Measurements from ENCODE around the gene FCER1G. TPM values are rescaled to one million over a fixed set of nuclear protein-coding genes. Genes with fewer than 3 reads are reported as not detected.
A peak's percentile ranks its signal among the peaks of the same experiment; 100 is the strongest.

The FCER1G gene
- total RNA-seq, 1 experiment from 2014 or later: 0.77 TPM

GRCh38 chr1:161258439-161259344 is 43.6 kb downstream of the FCER1G start, which contains the start of gene PCP4L1:
PCP4L1 (plus strand) TSS chr1:161258745; CDS start chr1:161258975, 230 bp downstream.
- ChIA-PET CTCF (no interaction called here), POLR2A (interaction anchor here (0.6 kb wide), 1 partner anchor 9 kb away, joined by 6 read pairs; no protein-coding TSS in a partner anchor)
- no peak for TF ChIP-seq SIN3A (IDR thresholded peaks at IDR 0.05; ENCODE audit: borderline replicate concordance, insufficient read depth, low read depth, low read length)
- no peak for TF ChIP-seq CTCF (IDR thresholded peaks at IDR 0.05)
- H3K36me3 ChIP-seq (ENCODE audit: control insufficient read depth, insufficient read depth, low read length): no peaks in the 10 kb centered on the region
- BruUV-seq (replicated peaks): no TSS peak
- in situ Hi-C loops (cut with HindIII; ENCODE audit: low pct_unique_long_range_greater_than_20kb, low sequenced_read_pairs): no loop called here
- peak within 1 kb of the TSS; percentile 45 to 57 for H3K4me3 ChIP-seq (ENCODE audit: low read depth in 2 of 2, low read length in 2 of 2)
- no peaks in the 10 kb centered on the region; the same call in 1 of the 2 replicates for H3K4me1 ChIP-seq (ENCODE audit: control insufficient read depth, insufficient read depth, low read length)
- H3K9me3 ChIP-seq (ENCODE audit: control insufficient read depth, insufficient read depth, low read depth, low read length): no peaks in the 10 kb centered on the region; the same call in 1 of the 2 replicates
- ATAC-seq: peak; percentile 93
- intact Hi-C loops (cut with micrococcal nuclease; ENCODE audit: unreplicated experiment): no loop called here
- no peak for DNase-seq (ENCODE audit: low read depth, low spot score)
- no peak within 1 kb of the TSS for H3K27ac ChIP-seq (ENCODE audit: low read length)
- H3K27me3 ChIP-seq (ENCODE audit: control insufficient read depth, insufficient read depth, low read length): peaks cover 22% of the 10 kb centered on the region

GRCh38 chr1:161259345-161259702 is 44.2 kb downstream of the FCER1G start:
- intact Hi-C loops (cut with micrococcal nuclease; ENCODE audit: unreplicated experiment): no loop called here
- in situ Hi-C loops (cut with HindIII; ENCODE audit: low pct_unique_long_range_greater_than_20kb, low sequenced_read_pairs): no loop called here
- POLR2A ChIA-PET: no interaction called here

GRCh38 chr1:161259765-161260164 is 44.7 kb downstream of the FCER1G start:
- ChIA-PET POLR2A (no interaction called here), CTCF (no interaction called here)
- no TSS peak for BruUV-seq (replicated peaks)
- no peak for DNase-seq (ENCODE audit: low read depth, low spot score)
- no peak overlapping the region for H3K4me3 ChIP-seq (ENCODE audit: low read depth in 2 of 2, low read length in 2 of 2)
- peaks cover 22% of the 10 kb centered on the region for H3K27me3 ChIP-seq (ENCODE audit: control insufficient read depth, insufficient read depth, low read length)
- TF ChIP-seq TCF7L2 (IDR thresholded peaks at IDR 0.05; ENCODE audit: low read depth, low read length) (no peak), CTCF (IDR thresholded peaks at IDR 0.05) (no peak), POLR2AphosphoS5 (IDR thresholded peaks at IDR 0.05; ENCODE audit: low read depth, low read length) (no peak)
- no peak for ATAC-seq
- H3K27ac ChIP-seq (ENCODE audit: low read length): no peak overlapping the region
- H3K9me3 ChIP-seq (ENCODE audit: control insufficient read depth, insufficient read depth, low read depth, low read length): no peaks in the 10 kb centered on the region; the same call in 1 of the 2 replicates
- H3K4me1 ChIP-seq (ENCODE audit: control insufficient read depth, insufficient read depth, low read length): no peaks in the 10 kb centered on the region; the same call in 1 of the 2 replicates
- H3K36me3 ChIP-seq (ENCODE audit: control insufficient read depth, insufficient read depth, low read length): no peaks in the 10 kb centered on the region
- in situ Hi-C loops (cut with HindIII; ENCODE audit: low pct_unique_long_range_greater_than_20kb, low sequenced_read_pairs): no loop called here
- intact Hi-C loops (cut with micrococcal nuclease; ENCODE audit: unreplicated experiment): no loop called here

More at GRCh38 chr1:161259345-161259702, 44.2 kb downstream of the FCER1G start:
- Histone ChIP-seq H3K27ac (ENCODE audit: low read length) (no peak overlapping the region), H3K4me3 (ENCODE audit: low read depth in 2 of 2, low read length in 2 of 2) (peak overlapping the region in 1 of 2 experiments; percentile 57; a peak in 2 of 4 replicates), H3K9me3 (ENCODE audit: control insufficient read depth, insufficient read depth, low read depth, low read length) (no peaks in the 10 kb centered on the region; the same call in 1 of the 2 replicates), H3K36me3 (ENCODE audit: control insufficient read depth, insufficient read depth, low read length) (no peaks in the 10 kb centered on the region), H3K4me1 (ENCODE audit: control insufficient read depth, insufficient read depth, low read length) (no peaks in the 10 kb centered on the region; the same call in 1 of the 2 replicates), H3K27me3 (ENCODE audit: control insufficient read depth, insufficient read depth, low read length) (peaks cover 22% of the 10 kb centered on the region)
- ATAC-seq (peak; percentile 35; the same call in 1 of the 2 replicates), DNase-seq (ENCODE audit: low read depth, low spot score) (no peak)
- CTCF ChIA-PET: no interaction called here
- no TSS peak for BruUV-seq (replicated peaks)
- no peak for TF ChIP-seq SIN3A (IDR thresholded peaks at IDR 0.05; ENCODE audit: borderline replicate concordance, insufficient read depth, low read depth, low read length)
